Stimulated activated naive CD4-positive, alpha-beta T cell (primary cell): ENCODE data around the gene SOX5.
"Not testable (repeated sequence)": the region's sequence is repeated elsewhere in the genome, so short reads cannot be mapped to it uniquely, and the experiment has no call there.

ENCODE experiments used
- DNase-seq, 6 experiments: peaks; one replicate each; lab custom pipeline; 2025; lab: John Stamatoyannopoulos, UW

The SOX5 gene

GRCh38 chr12:23834076-23834475, 115.4 kb downstream of the SOX5 start:
- DNase-seq = no peak

GRCh38 chr12:23831739-23832138, 117.7 kb downstream of the SOX5 start:
- DNase-seq = no peak

- no peak for DNase-seq
Observed at GRCh38 chr12:23830210-23830609, 119.3 kb downstream of the SOX5 start.

GRCh38 chr12:23827353-23827752, 122.1 kb downstream of the SOX5 start:
- DNase-seq = no peak

GRCh38 chr12:23825124-23825523, 124.3 kb downstream of the SOX5 start:
- DNase-seq = not testable (repeated sequence)

GRCh38 chr12:23824358-23824757, 125.1 kb downstream of the SOX5 start:
- DNase-seq = no peak

GRCh38 chr12:23822883-23823282, 126.6 kb downstream of the SOX5 start:
- not testable (repeated sequence) for DNase-seq

GRCh38 chr12:23817345-23817744, 132.1 kb downstream of the SOX5 start:
- DNase-seq = no peak

GRCh38 chr12:23816394-23816851, 133.0 kb downstream of the SOX5 start:
- DNase-seq = no peak

- DNase-seq = no peak
Observed at GRCh38 chr12:23815810-23816209, 133.7 kb downstream of the SOX5 start.

- no peak for DNase-seq
Observed at GRCh38 chr12:23813206-23813605, 136.3 kb downstream of the SOX5 start.

GRCh38 chr12:23810329-23810902, 139.1 kb downstream of the SOX5 start:
- no peak for DNase-seq

GRCh38 chr12:23803540-23803939, 145.9 kb downstream of the SOX5 start:
- DNase-seq = no peak

- no peak for DNase-seq
Observed at GRCh38 chr12:23795494-23795893, 154.0 kb downstream of the SOX5 start.

GRCh38 chr12:23781118-23781517, 168.4 kb downstream of the SOX5 start:
- no peak for DNase-seq

GRCh38 chr12:23775208-23775607, 174.3 kb downstream of the SOX5 start:
- DNase-seq = no peak

- DNase-seq = no peak
Observed at GRCh38 chr12:23771240-23771949, 178.1 kb downstream of the SOX5 start.

GRCh38 chr12:23770202-23770938, 179.1 kb downstream of the SOX5 start:
- DNase-seq = no peak

- no peak for DNase-seq
Observed at GRCh38 chr12:23767834-23768233, 181.6 kb downstream of the SOX5 start.

GRCh38 chr12:23763724-23764123, 185.7 kb downstream of the SOX5 start:
- no peak for DNase-seq

- DNase-seq = no peak
Observed at GRCh38 chr12:23760495-23760894, 189.0 kb downstream of the SOX5 start.

GRCh38 chr12:23758608-23759007, 190.9 kb downstream of the SOX5 start:
- no peak for DNase-seq

GRCh38 chr12:23757541-23757962, 191.9 kb downstream of the SOX5 start:
- DNase-seq = no peak
